SK-N-SH (cell line): Measurements from ENCODE around the gene NRL. TPM values are rescaled to one million over a fixed set of nuclear protein-coding genes. Genes with fewer than 3 reads are reported as not detected.

ENCODE experiments used
- CTCF ChIA-PET: fragments of 300-600, 350-600 bp; formaldehyde crosslinking; extraction: SDS; loops from one replicate; lab custom pipeline; 2021; lab: Yijun Ruan, JAX
- POLR2A ChIA-PET: fragments of 350-600 bp; sonication (Branson Sonifier 250); formaldehyde crosslinking; extraction: SDS; loops from one replicate; lab custom pipeline; 2020; ENCODE audit warnings: antibody characterized with exemption, inconsistent platforms; lab: Yijun Ruan, JAX
- DNase-seq: peaks from one replicate; pipeline ENCODE4 v3.0.0; 2012
- H2AFZ ChIP-seq: fragments of 200-600 bp; sonication (generic); 2 replicates; pipeline ENCODE4 v1.8.1; 2016; ENCODE audit warnings: antibody characterized with exemption, mild to moderate bottlenecking, low read depth
- H3F3A ChIP-seq: fragments of 200-600 bp; sonication (generic); replicated peaks from 2 replicates; pipeline ENCODE3; 2016; ENCODE audit warnings: antibody characterized with exemption, mild to moderate bottlenecking; ENCODE audit not compliant: insufficient read depth
- H3K27ac ChIP-seq, 2 experiments: fragments of 200-500 bp in 1 of 2; fragments of 200-600 bp in 1 of 2; sonication (Bioruptor generic) in 1 of 2; sonication (generic), shearing (Covaris generic) in 1 of 2; 2 replicates each; pipeline versions ENCODE4 v1.5.1 to v1.6.1; 2014 to 2016; ENCODE audit warnings: low read depth in 2 of 2, inconsistent platforms in 1 of 2, low read length in 1 of 2, mild to moderate bottlenecking in 1 of 2, mixed read lengths in 1 of 2
- H3K27me3 ChIP-seq: fragments of 200-600 bp; sonication (generic), shearing (Covaris generic); 2 replicates; pipeline ENCODE4 v1.6.1; 2016; ENCODE audit warnings: mixed run types; ENCODE audit not compliant: insufficient read depth
- H3K36me3 ChIP-seq, 2 experiments: fragments of 200-500 bp in 1 of 2; fragments of 200-600 bp in 1 of 2; sonication (Bioruptor generic) in 1 of 2; sonication (generic) in 1 of 2; replicated peaks in 1 of 2; 2 replicates each; pipeline versions ENCODE3 to v1.5.1; 2014 to 2016; ENCODE audit warnings: low read length in 1 of 2, mild to moderate bottlenecking in 1 of 2; ENCODE audit not compliant: insufficient read depth in 2 of 2, control insufficient read depth in 1 of 2
- H3K4me1 ChIP-seq, 2 experiments: fragments of 200-500 bp in 1 of 2; fragments of 200-600 bp in 1 of 2; sonication (Bioruptor generic) in 1 of 2; sonication (generic), shearing (Covaris generic) in 1 of 2; 2 replicates each; pipeline versions ENCODE4 v1.5.1 to v1.6.1; 2014 to 2016; ENCODE audit warnings: low read depth in 1 of 2, low read length in 1 of 2, mixed run types in 1 of 2; ENCODE audit not compliant: insufficient read depth in 2 of 2, control insufficient read depth in 1 of 2
- H3K4me2 ChIP-seq: fragments of 200-600 bp; sonication (generic), shearing (Covaris generic); 2 replicates; pipeline ENCODE4 v1.6.1; 2017; ENCODE audit warnings: mixed run types
- H3K4me3 ChIP-seq, 2 experiments: fragments of 200-500 bp in 1 of 2; fragments of 200-600 bp in 1 of 2; sonication (Bioruptor generic) in 1 of 2; sonication (generic), shearing (Covaris generic) in 1 of 2; 2 replicates each; pipeline versions ENCODE4 v1.5.1 to v1.8.1; 2014 to 2016; ENCODE audit warnings: low read depth in 2 of 2, inconsistent platforms in 1 of 2, low read length in 1 of 2, mild to moderate bottlenecking in 1 of 2, mixed read lengths in 1 of 2, moderate library complexity in 1 of 2
- H3K79me2 ChIP-seq: fragments of 200-600 bp; sonication (generic); 2 replicates; pipeline ENCODE4 v1.8.1; 2017; ENCODE audit warnings: mild to moderate bottlenecking; ENCODE audit not compliant: insufficient read depth
- H3K9ac ChIP-seq: fragments of 200-600 bp; sonication (generic); 2 replicates; pipeline ENCODE4 v1.6.1; 2017; ENCODE audit warnings: mixed run types
- H3K9me2 ChIP-seq: fragments of 200-600 bp; sonication (generic); 2 replicates; pipeline ENCODE4 v1.6.1; 2017; ENCODE audit warnings: mixed run types
- H3K9me3 ChIP-seq: fragments of 200-600 bp; sonication (generic); 2 replicates; pipeline ENCODE4 v1.6.1; 2017; ENCODE audit warnings: mixed run types, mild to moderate bottlenecking, moderate library complexity
- H4K20me1 ChIP-seq: fragments of 200-600 bp; sonication (generic); 2 replicates; pipeline ENCODE4 v1.6.1; 2017; ENCODE audit warnings: mild to moderate bottlenecking, mixed run types; ENCODE audit not compliant: insufficient read depth
- ELF1 ChIP-seq: IDR thresholded peaks from 2 replicates; pipeline ENCODE4 v1.4.0; 2012
- EZH2phosphoT487 ChIP-seq: fragments of 200-600 bp; sonication (generic); IDR thresholded peaks from 2 replicates; pipeline ENCODE4 v1.6.1; 2017; ENCODE audit warnings: low read depth, mixed run types, mild to moderate bottlenecking, antibody characterized with exemption, moderate library complexity, borderline replicate concordance
- FOXJ3 ChIP-seq: sonication (generic); formaldehyde crosslinking; IDR thresholded peaks from 2 replicates; pipeline ENCODE4 v1.5.1; 2020; ENCODE audit warnings: mild to moderate bottlenecking, missing genetic modification reagents
- FOXM1 ChIP-seq: IDR thresholded peaks from 2 replicates; pipeline ENCODE4 v1.4.0; 2012; ENCODE audit warnings: low read depth, mild to moderate bottlenecking
- GATA2 ChIP-seq: sonication (generic); formaldehyde crosslinking; IDR thresholded peaks from 2 replicates; pipeline ENCODE4 v1.5.0; 2020; ENCODE audit warnings: mild to moderate bottlenecking, missing genetic modification reagents
- JUND ChIP-seq: IDR thresholded peaks from 2 replicates; pipeline ENCODE4 v1.4.0; 2012
- MAX ChIP-seq: IDR thresholded peaks from 2 replicates; pipeline ENCODE4 v1.4.0; 2012; ENCODE audit warnings: low read depth
- MEF2A ChIP-seq: IDR thresholded peaks from 2 replicates; pipeline ENCODE4 v1.4.0; 2012; ENCODE audit warnings: low read depth, borderline replicate concordance
- MXI1 ChIP-seq: IDR thresholded peaks from 2 replicates; pipeline ENCODE4 v1.6.1; 2012; ENCODE audit warnings: mild to moderate bottlenecking, low read depth, low read length, improper control_type of control experiment
- NFIC ChIP-seq: IDR thresholded peaks from 2 replicates; pipeline ENCODE4 v1.4.0; 2012; ENCODE audit warnings: borderline replicate concordance
- NRF1 ChIP-seq: IDR thresholded peaks from 2 replicates; pipeline ENCODE4 v1.6.1; 2012; ENCODE audit warnings: low read depth, mild to moderate bottlenecking, low read length
- PBX3 ChIP-seq: IDR thresholded peaks from 2 replicates; pipeline ENCODE4; 2012
- POLR2AphosphoS5 ChIP-seq: IDR thresholded peaks from 2 replicates; pipeline ENCODE4 v1.6.1; 2012; ENCODE audit warnings: low read depth, low read length
- RAD21 ChIP-seq: IDR thresholded peaks from 2 replicates; pipeline ENCODE4 v1.6.1; 2012; ENCODE audit warnings: mild to moderate bottlenecking, low read length
- RCOR1 ChIP-seq: fragments of 150-350 bp; IDR thresholded peaks from 2 replicates; pipeline ENCODE4 v1.6.1; 2017; ENCODE audit warnings: antibody characterized with exemption, low read length
- REST ChIP-seq: IDR thresholded peaks from 2 replicates; pipeline ENCODE4 v1.6.1; 2012; ENCODE audit warnings: mild to moderate bottlenecking, low read depth, low read length, moderate library complexity
- SIN3A ChIP-seq: IDR thresholded peaks from 2 replicates; pipeline ENCODE4 v1.6.1; 2012; ENCODE audit warnings: low read depth, mild to moderate bottlenecking, low read length, moderate library complexity, borderline replicate concordance
- TAF1 ChIP-seq: IDR thresholded peaks from 2 replicates; pipeline ENCODE4 v1.6.1; 2012; ENCODE audit warnings: low read depth, mild to moderate bottlenecking, low read length, moderate library complexity, borderline replicate concordance
- TCF12 ChIP-seq: IDR thresholded peaks from 2 replicates; pipeline ENCODE4 v1.4.0; 2012
- TEAD4 ChIP-seq: IDR thresholded peaks from 2 replicates; pipeline ENCODE4 v1.4.0; 2012; ENCODE audit warnings: mild to moderate bottlenecking, borderline replicate concordance; ENCODE audit not compliant: insufficient read depth
- WGBS: methylation state at CpG from one replicate; pipeline ENCODE4 v1.1.6; 2017; ENCODE audit warnings: low lambda C conversion rate; 5-methylcytosine and 5-hydroxymethylcytosine counted together
- polyA plus RNA-seq, 3 experiments: library from polyadenylated mRNA; depleted of rRNA; stranded (reverse); fragments of >200 nt; gene quantifications; 2 replicates each; pipeline ENCODE4 v1.2.3, GENCODE V29; 2012
- TF ChIP-seq, protein P1 (sequence below): fragments of 150-350 bp; IDR thresholded peaks from 2 replicates; pipeline ENCODE4 v1.6.1; 2017; ENCODE audit warnings: antibody characterized with exemption, low read length, low read depth, borderline replicate concordance

The NRL gene
- polyA plus RNA-seq, 1 of the 3 experiments (the other 2 are of a cell fraction): 0.76 TPM

DNA sequence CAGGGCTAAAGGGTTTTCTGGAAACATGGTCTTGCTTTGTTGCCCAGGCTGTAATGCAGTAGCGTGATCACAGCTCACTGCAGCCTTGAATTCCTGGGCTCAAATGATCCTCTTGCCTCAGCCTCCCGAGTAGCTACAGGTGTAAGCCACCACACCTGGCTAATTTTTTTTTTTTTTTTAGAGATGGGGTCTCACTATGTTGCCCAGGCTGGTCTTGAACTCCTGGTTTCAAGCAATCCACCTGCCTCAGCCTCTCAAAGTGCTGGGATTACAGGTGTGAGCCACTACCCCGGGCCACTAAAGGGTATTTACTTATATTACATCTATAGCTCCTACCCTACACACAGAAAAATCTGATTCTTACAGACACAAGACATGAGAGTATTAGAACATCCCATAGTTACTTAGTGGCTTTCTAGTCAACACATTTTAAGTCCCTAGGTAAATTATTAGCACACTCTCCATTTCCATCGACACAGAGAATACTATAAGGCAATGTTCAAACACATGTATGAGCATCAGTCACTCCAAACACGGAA, 6.3 kb downstream of the NRL start:
- POLR2A ChIA-PET: interaction anchor here (0.5 to 2.2 kb wide), 8 partner anchors 8 to 123 kb away, joined by 3 to 12 read pairs (median 5); partner anchors contain the start of genes CARMIL3, PCK2 and PSME1
- H2AFZ ChIP-seq: 0 out of 2 replicates have a peak overlapping the region, but pooled peaks have one; percentile 4
- CTCF ChIA-PET: interaction anchor here (0.6 to 25.4 kb wide), 29 partner anchors 9 to 127 kb away, joined by 3 to 1159 read pairs (median 5); partner anchors contain the start of genes CARMIL3, CPNE6, EMC9 and IRF9
- H3F3A ChIP-seq: peaks cover 6% of the 10 kb centered on the region
- H3K9ac ChIP-seq: no peak overlapping the region
- H3K9me2 ChIP-seq: no peaks in the 10 kb centered on the region
- no peak for DNase-seq
- H3K4me2 ChIP-seq: no peak overlapping the region
- TF ChIP-seq NRF1: no peak
- no peak for TF ChIP-seq TAF1
- TF ChIP-seq PBX3: no peak
- TF ChIP-seq MEF2A: no peak
- no peak for TF ChIP-seq POLR2AphosphoS5
- no peak for TF ChIP-seq SIN3A
- no peak for TF ChIP-seq RCOR1
- no peak for TF ChIP-seq FOXM1
- TF ChIP-seq EZH2phosphoT487: no peak
- TF ChIP-seq TCF12: no peak
- no peak overlapping the region for H3K27ac ChIP-seq
- no peaks in the 10 kb centered on the region for H4K20me1 ChIP-seq
- H3K27me3 ChIP-seq: no peaks in the 10 kb centered on the region
- WGBS: 42% methylated on average over 5 of the region's 5 CpGs
- H3K4me3 ChIP-seq: peak overlapping the region in 1 of 2 experiments; percentile 24; a peak in 1 of 4 replicates
- peaks cover 0 to 2% of the 10 kb centered on the region in 2 experiments; a peak in 1 of 4 replicates for H3K4me1 ChIP-seq
- no peaks in the 10 kb centered on the region for H3K9me3 ChIP-seq
- H3K36me3 ChIP-seq: peaks cover 0 to 4% of the 10 kb centered on the region in 2 experiments
- H3K79me2 ChIP-seq: no peaks in the 10 kb centered on the region

DNA sequence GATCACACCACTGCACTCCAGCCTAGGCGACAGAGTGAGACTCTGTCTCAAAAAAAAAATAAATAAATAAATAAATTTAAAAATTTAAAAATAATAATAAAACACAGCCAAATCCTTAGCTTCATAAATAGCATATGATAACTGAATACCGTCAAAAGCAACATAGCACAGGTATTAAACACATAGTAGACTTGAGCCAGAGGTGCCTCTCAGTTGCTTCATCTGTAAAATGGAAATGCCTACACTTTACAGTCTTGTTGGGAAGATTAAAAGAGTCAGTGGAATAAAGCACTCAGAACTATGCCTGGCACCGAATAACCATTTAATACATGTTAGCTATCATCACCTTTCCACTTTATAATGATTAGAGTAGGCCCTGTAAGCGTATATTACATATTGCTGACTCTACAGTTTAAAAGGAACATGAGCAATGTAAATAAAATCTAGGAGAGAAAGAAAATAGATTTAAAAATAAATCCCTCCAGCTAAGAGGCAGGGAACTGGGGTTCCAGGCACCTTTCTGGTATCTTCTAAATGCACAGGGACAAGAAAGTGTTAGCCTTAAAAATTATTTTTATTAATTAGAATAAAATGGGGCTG, 8.0 kb downstream of the NRL start:
- H3K9me2 ChIP-seq: no peaks in the 10 kb centered on the region
- ChIA-PET CTCF (interaction anchor here (9.9 to 25.4 kb wide), 2 partner anchors 12 to 41 kb away, joined by 219 to 1159 read pairs; partner anchors contain the start of genes CARMIL3, CPNE6 and PCK2), POLR2A (interaction anchor here (0.7 to 1.7 kb wide), 4 partner anchors 10 to 44 kb away, joined by 3 to 5 read pairs (median 4); no protein-coding TSS in a partner anchor)
- no peak overlapping the region for H3K27ac ChIP-seq
- no peaks in the 10 kb centered on the region for H3K79me2 ChIP-seq
- 85% methylated on average over 4 of the region's 4 CpGs for WGBS
- H3K9me3 ChIP-seq: no peaks in the 10 kb centered on the region
- H4K20me1 ChIP-seq: no peaks in the 10 kb centered on the region
- H3K36me3 ChIP-seq: peaks cover 0 to 11% of the 10 kb centered on the region in 2 experiments
- no peak for DNase-seq
- no peaks in the 10 kb centered on the region; a peak in 1 of 4 replicates for H3K4me1 ChIP-seq
- H3K9ac ChIP-seq: no peak overlapping the region
- peaks cover 4% of the 10 kb centered on the region for H3F3A ChIP-seq
- H3K4me2 ChIP-seq: no peak overlapping the region
- no peak overlapping the region for H3K4me3 ChIP-seq
- H3K27me3 ChIP-seq: no peaks in the 10 kb centered on the region
- H2AFZ ChIP-seq: no peak overlapping the region
- TF ChIP-seq GATA2 (CRISPR knock-in tag) (no peak), EZH2phosphoT487 (no peak), FOXJ3 (CRISPR knock-in tag) (no peak), MXI1 (no peak), TEAD4 (no peak), MAX (no peak), NFIC (no peak), PBX3 (no peak), ELF1 (no peak), JUND (no peak), RAD21 (no peak), REST (no peak)
- TF ChIP-seq, protein P1, sequence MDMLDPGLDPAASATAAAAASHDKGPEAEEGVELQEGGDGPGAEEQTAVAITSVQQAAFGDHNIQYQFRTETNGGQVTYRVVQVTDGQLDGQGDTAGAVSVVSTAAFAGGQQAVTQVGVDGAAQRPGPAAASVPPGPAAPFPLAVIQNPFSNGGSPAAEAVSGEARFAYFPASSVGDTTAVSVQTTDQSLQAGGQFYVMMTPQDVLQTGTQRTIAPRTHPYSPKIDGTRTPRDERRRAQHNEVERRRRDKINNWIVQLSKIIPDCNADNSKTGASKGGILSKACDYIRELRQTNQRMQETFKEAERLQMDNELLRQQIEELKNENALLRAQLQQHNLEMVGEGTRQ: no peak
